ENCODE results near the gene SART3. TPM values are rescaled to one million over a fixed set of nuclear protein-coding genes. Genes with fewer than 3 reads are reported as not detected.
"Not testable (repeated sequence)": the region's sequence is repeated elsewhere in the genome, so short reads cannot be mapped to it uniquely, and the experiment has no call there.

Gene SART3
- total RNA-seq, 4 donors from 2014 or later: 37.7 to 87.8 (median 60.4) TPM

DNA sequence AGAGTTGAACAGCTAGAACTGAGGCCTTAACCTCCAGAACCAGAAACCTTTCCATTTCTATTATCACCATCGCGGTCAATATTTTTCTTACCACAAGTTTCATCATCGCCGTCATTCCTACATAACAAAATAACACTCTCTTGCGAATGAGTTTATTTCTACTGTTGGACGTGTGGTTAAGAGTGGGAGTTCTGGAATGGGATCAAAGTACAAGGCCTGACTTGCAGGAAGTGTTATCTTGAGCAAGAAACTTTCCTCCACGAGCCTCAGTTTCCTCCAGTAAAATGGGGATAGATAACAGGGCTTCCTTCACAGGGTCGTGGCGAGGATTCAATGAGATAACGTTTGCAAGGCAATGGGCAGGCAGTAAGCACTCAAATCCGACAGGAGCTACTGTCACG is 652 bp downstream of the SART3 start:
- TF ChIP-seq, protein P1, sequence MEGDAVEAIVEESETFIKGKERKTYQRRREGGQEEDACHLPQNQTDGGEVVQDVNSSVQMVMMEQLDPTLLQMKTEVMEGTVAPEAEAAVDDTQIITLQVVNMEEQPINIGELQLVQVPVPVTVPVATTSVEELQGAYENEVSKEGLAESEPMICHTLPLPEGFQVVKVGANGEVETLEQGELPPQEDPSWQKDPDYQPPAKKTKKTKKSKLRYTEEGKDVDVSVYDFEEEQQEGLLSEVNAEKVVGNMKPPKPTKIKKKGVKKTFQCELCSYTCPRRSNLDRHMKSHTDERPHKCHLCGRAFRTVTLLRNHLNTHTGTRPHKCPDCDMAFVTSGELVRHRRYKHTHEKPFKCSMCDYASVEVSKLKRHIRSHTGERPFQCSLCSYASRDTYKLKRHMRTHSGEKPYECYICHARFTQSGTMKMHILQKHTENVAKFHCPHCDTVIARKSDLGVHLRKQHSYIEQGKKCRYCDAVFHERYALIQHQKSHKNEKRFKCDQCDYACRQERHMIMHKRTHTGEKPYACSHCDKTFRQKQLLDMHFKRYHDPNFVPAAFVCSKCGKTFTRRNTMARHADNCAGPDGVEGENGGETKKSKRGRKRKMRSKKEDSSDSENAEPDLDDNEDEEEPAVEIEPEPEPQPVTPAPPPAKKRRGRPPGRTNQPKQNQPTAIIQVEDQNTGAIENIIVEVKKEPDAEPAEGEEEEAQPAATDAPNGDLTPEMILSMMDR (IDR thresholded peaks at IDR 0.05): no peak
- no peak for ATAC-seq (ENCODE audit: low FRiP score)
- DNase-seq (ENCODE audit: low spot score): no peak

DNA sequence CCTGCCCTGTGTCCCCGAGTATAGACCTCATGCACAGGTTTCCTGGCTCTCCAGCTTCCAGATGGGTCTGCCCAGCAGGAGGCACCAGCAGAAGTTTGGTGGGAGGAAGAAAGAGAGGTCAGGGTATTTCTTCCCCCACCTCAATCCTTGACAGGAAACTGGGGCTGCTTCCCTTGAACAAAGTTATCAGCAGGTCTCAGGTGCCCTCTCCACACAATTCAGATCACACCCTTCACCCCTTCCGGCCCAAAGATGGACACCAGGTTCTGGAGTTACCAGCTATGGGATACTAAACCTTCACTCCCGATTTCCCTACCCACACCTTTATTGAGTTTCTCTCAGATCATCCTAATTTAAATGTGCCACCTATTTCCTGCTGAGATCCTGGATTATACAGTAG is 1.2 kb downstream of the SART3 start:
- TF ChIP-seq, protein P1 (IDR thresholded peaks at IDR 0.05): no peak
- no peak for DNase-seq (ENCODE audit: low spot score)
- no peak for ATAC-seq (ENCODE audit: low FRiP score)

DNA sequence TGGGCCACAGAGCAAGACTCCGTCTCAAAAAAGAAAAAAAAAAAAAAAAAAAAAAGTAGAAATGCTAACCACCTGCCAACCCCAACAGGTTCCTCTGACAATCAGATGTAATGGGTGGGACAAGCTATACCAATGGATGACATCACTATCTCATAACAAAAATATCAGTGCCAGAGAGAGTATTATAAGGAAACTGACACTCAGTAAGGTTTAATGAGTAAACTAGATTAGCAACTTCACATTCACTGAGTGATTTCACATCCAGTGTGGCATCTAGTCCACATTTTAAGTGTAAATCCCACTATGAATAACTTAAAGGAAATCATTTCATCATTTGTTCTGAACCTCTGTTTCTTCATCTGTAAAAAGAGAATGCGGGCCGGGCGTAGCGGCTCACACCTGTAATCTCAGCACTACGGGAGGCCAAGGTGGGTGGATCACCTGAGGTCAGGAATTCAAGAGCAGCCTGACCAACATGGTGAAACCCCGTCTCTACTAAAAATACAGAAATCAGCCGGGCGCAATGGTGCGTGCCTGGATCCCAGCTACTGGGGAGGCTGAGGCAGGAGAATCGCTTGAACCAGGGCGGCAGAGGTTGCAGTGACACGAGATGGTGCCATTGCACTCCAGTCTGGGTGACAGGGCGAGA is 1.8 kb downstream of the SART3 start:
- TF ChIP-seq, protein P1 (IDR thresholded peaks at IDR 0.05): no peak
- ATAC-seq (ENCODE audit: low FRiP score) (no peak), DNase-seq (ENCODE audit: low spot score) (no peak)

DNA sequence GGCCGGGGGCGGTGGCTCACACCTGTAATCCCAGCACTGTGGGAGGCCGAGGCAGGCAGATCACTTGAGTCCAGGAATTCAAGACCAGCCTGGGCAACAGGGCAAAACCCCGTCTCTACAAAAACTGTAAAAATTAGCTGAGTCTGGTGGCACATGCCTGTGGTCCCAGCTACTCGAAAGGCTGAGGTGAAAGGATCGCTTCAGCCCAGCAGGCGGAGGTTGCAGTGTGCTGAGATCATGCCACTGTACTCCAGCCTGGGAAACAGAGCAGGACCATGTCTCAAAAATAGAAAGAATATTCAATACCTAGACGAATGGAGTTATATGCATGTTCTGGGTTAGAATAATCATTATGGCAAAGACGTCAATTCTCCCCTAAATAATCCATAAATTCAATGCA is 5.6 kb downstream of the SART3 start:
- ATAC-seq (ENCODE audit: low FRiP score); DNase-seq (ENCODE audit: low spot score): not testable (repeated sequence)

DNA sequence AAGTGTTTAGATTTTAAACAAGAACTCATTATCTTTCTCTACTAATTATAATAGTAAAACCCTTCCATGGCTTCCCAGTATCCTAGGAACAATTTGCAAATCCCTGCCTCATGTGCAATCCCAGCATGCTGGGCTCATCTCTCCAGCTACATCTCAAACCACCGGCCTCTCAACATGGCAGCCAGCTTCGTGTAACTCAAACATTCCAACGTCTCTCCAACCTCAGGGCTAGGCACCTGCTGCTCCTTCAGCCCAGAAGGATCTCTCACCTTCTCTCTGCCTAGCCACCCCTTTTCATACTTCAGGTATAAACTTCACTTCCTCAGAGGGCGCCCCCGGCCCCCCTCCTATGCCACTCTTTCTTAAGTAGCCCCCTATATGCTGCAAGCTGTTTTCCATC is 7.2 kb downstream of the SART3 start:
- DNase-seq (ENCODE audit: low spot score) (no peak), ATAC-seq (ENCODE audit: low FRiP score) (no peak)
- TF ChIP-seq, protein P1 (IDR thresholded peaks at IDR 0.05): no peak

DNA sequence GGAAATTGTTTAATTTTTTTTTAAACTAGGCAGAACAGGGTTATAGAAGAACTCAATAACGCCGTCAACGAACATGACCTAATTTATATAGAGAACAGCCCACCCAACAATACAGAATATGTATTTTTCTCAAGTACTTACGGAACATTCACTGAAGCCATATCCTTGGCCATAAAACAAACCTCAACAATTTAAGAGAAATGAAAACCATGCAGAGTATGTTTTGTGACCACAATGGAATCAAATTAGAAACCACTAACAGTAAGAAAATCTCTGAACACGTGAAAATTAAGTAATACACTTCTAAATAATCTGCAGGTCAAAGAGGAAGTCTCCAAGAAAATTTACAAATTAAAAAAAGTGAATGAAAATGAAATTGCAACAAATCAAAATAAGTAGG is 9.4 kb downstream of the SART3 start:
- TF ChIP-seq, protein P1 (IDR thresholded peaks at IDR 0.05): no peak
- ATAC-seq (ENCODE audit: low FRiP score): no peak
- no peak for DNase-seq (ENCODE audit: low spot score)

DNA sequence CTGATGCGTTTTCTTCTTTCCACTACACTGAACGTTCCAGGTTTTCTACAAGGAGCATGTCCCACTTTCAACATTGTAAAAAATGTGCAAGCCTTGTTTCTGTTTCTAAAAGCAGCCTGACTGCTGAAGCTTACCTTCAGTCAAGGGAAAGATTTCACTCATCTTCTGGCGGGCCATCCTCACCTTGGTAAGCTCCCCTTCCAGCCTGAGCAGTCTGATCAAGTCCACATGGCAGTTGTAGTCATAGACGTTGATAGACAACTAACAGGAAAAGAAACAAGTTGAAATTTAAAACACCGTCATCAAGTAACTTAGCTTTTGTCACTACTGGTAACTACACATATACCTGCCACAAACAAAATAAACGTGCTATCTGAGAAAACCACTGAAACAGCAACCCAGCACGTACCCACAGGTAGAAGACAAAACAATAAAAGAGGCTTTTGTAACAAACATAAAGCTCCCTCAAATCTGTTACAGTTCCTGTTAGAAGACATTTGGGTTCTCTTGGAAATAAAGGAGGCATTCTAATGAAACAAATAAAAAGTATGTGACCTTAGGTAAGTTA is 11.9 kb downstream of the SART3 start:
- DNase-seq (ENCODE audit: low spot score) (no peak), ATAC-seq (ENCODE audit: low FRiP score) (no peak)
- TF ChIP-seq, protein P1 (IDR thresholded peaks at IDR 0.05): no peak
